K562 (cell line): ENCODE measurements around the gene GRIA1. TPM values are rescaled to one million over a fixed set of nuclear protein-coding genes. Genes with fewer than 3 reads are reported as not detected.

Experiments
- ATAC-seq: fragments of 200-7000 bp; cut with Tn5 transposase; 3 replicates; pipeline ENCODE4 v1.9.1; 2020; ENCODE audit warnings: moderate library complexity
- BruUV-seq: library from RNA; stranded (reverse); fragments of 400-500 nt; replicated peaks from 2 replicates; lab custom pipeline; 2021; lab: Mats Ljungman, UMichigan
- CTCF ChIA-PET: fragments of 300-600 bp; formaldehyde crosslinking; extraction: SDS; loops from one replicate; lab custom pipeline; 2021; ENCODE audit warnings: low intra/inter-chr PET ratio; lab: Yijun Ruan, JAX
- POLR2A ChIA-PET: fragments of 300-600, 350-650 bp; sonication (Branson Sonifier 250); formaldehyde crosslinking; extraction: SDS; loops from one replicate; lab custom pipeline; 2021; ENCODE audit warnings: antibody characterized with exemption, inconsistent platforms; lab: Yijun Ruan, JAX
- DNase-seq, 4 experiments: peaks; one replicate each; pipeline versions ENCODE4 v3.0.0 to v3.0.0-alpha.2; 2011 to 2018; ENCODE audit warnings: low spot score in 3 of 4, mixed read lengths in 3 of 4; ENCODE audit errors: extremely low read depth in 1 of 4
- FAIRE-seq: peaks from 2 replicates; lab custom pipeline; 2011; peaks lifted over from hg19 to GRCh38; lab: Jason Lieb, UNC
- H2AFZ ChIP-seq: 2 replicates; pipeline ENCODE4 v1.6.0; 2011; ENCODE audit warnings: low read depth, low read length, control low read depth, inconsistent platforms
- H3K27ac ChIP-seq: fragments of 200-600 bp; 3 replicates; pipeline ENCODE4 v1.8.0; 2011; ENCODE audit warnings: low read depth, mild to moderate bottlenecking, control low read depth, inconsistent platforms, low read length, moderate library complexity, mixed read lengths; ENCODE audit errors: extremely low read depth
- H3K27me3 ChIP-seq, 2 experiments: fragments of 300-600 bp in 1 of 2; 2 replicates in 1 of 2; 3 replicates in 1 of 2; pipeline versions ENCODE4 v1.6.0 to v1.8.0; 2011; ENCODE audit warnings: inconsistent platforms in 2 of 2, low read length in 2 of 2, mild to moderate bottlenecking in 1 of 2, mixed read lengths in 1 of 2, moderate library complexity in 1 of 2; ENCODE audit not compliant: control insufficient read depth in 2 of 2, insufficient read depth in 2 of 2
- H3K36me3 ChIP-seq: fragments of 300-600 bp; 3 replicates; pipeline ENCODE4 v1.8.0; 2011; ENCODE audit warnings: mild to moderate bottlenecking, low read length, inconsistent platforms; ENCODE audit not compliant: control insufficient read depth, insufficient read depth
- H3K4me1 ChIP-seq, 2 experiments: fragments of 200-600 bp in 1 of 2; replicated peaks in 1 of 2; 2 replicates in 1 of 2; 3 replicates in 1 of 2; pipeline versions ENCODE4 v1.5.1 to v1.8.0; 2011; ENCODE audit warnings: inconsistent platforms in 2 of 2, low read length in 2 of 2, mild to moderate bottlenecking in 1 of 2, mixed read lengths in 1 of 2, moderate library complexity in 1 of 2; ENCODE audit not compliant: control insufficient read depth in 2 of 2, insufficient read depth in 2 of 2
- H3K4me2 ChIP-seq: 2 replicates; pipeline ENCODE4 v1.6.1; 2011; ENCODE audit warnings: low read length, control low read depth, inconsistent platforms, mixed read lengths; ENCODE audit not compliant: insufficient read depth
- H3K4me3 ChIP-seq: fragments of 200-600 bp; sonication (generic), shearing (Covaris generic); 2 replicates; pipeline ENCODE4 v1.5.1; 2016; ENCODE audit warnings: control low read depth, inconsistent platforms
- H3K79me2 ChIP-seq: fragments of 200-600 bp; 3 replicates; pipeline ENCODE4 v1.8.0; 2011; ENCODE audit warnings: low read length, inconsistent platforms; ENCODE audit not compliant: control insufficient read depth, insufficient read depth
- H3K9ac ChIP-seq, 2 experiments: 2 replicates each; pipeline versions ENCODE4 v1.6.0 to v1.6.1; 2011; ENCODE audit warnings: low read depth in 2 of 2, low read length in 2 of 2, control low read depth in 1 of 2, inconsistent platforms in 1 of 2, mild to moderate bottlenecking in 1 of 2, mixed read lengths in 1 of 2; ENCODE audit not compliant: insufficient read depth in 1 of 2
- H3K9me1 ChIP-seq: one replicate; pipeline ENCODE4 v1.6.0; 2011; ENCODE audit warnings: inconsistent platforms, mild to moderate bottlenecking, low read length, moderate library complexity; ENCODE audit not compliant: control insufficient read depth, insufficient read depth
- H3K9me3 ChIP-seq: replicated peaks from 2 replicates; pipeline ENCODE4 v1.5.1; 2011; ENCODE audit warnings: low read depth, low read length, inconsistent platforms; ENCODE audit not compliant: control insufficient read depth, insufficient read depth
- H4K20me1 ChIP-seq: replicated peaks from 2 replicates; pipeline ENCODE4 v1.6.1; 2011; ENCODE audit warnings: low read length, inconsistent platforms, mixed read lengths; ENCODE audit not compliant: control insufficient read depth, insufficient read depth
- C11orf30 ChIP-seq: fragments of 450-650 bp; IDR thresholded peaks from 2 replicates; pipeline ENCODE4 v1.6.1; 2016; ENCODE audit warnings: low read depth, mild to moderate bottlenecking
- CBFB ChIP-seq: sonication (generic); formaldehyde crosslinking; IDR thresholded peaks from 2 replicates; pipeline ENCODE4 v1.4.0; 2020; ENCODE audit warnings: mild to moderate bottlenecking, missing genetic modification reagents
- CBX8 ChIP-seq: fragments of 200-600 bp; sonication (generic); IDR thresholded peaks from 2 replicates; pipeline ENCODE4 v1.6.1; 2012; ENCODE audit warnings: borderline replicate concordance, mixed run types, low read depth, mild to moderate bottlenecking, moderate library complexity, mixed read lengths, low read length, control low read depth, inconsistent platforms; ENCODE audit not compliant: poor library complexity, severe bottlenecking; ENCODE audit errors: extremely low read depth
- EHMT2 ChIP-seq: fragments of 450-650 bp; IDR thresholded peaks from 2 replicates; pipeline ENCODE4 v1.6.1; 2018; ENCODE audit warnings: antibody characterized with exemption
- FOSL1 ChIP-seq: fragments of 200-800 bp; sonication (Bioruptor generic); conservative IDR thresholded peaks from 2 replicates; pipeline ENCODE4 v1.6.1; 2016; ENCODE audit warnings: missing genetic modification characterization, missing compliant biosample characterization
- MAZ ChIP-seq, 2 experiments: fragments of 450-650 bp in 1 of 2; sonication (generic) in 1 of 2; formaldehyde crosslinking; IDR thresholded peaks in 1 of 2; conservative IDR thresholded peaks in 1 of 2; 2 replicates each; pipeline versions ENCODE4 v1.4.0 to v1.5.0; 2020; ENCODE audit warnings: mild to moderate bottlenecking in 1 of 2, missing genetic modification reagents in 1 of 2
- NONO ChIP-seq, 2 experiments: fragments of 200-400 bp in 1 of 2; fragments of 450-650 bp in 1 of 2; formaldehyde crosslinking in 1 of 2; IDR thresholded peaks; 2 replicates each; pipeline ENCODE4 v1.6.1; 2017; ENCODE audit warnings: low read depth in 2 of 2, mild to moderate bottlenecking in 2 of 2, moderate library complexity in 2 of 2, low read length in 1 of 2
- POLR3A ChIP-seq: IDR thresholded peaks from 2 replicates; pipeline ENCODE4 v1.6.1; 2011; ENCODE audit warnings: borderline replicate concordance, mild to moderate bottlenecking, moderate library complexity; ENCODE audit not compliant: insufficient read length, insufficient read depth; ENCODE audit errors: extremely low read depth
- TARDBP ChIP-seq: fragments of 450-650 bp; IDR thresholded peaks from 2 replicates; pipeline ENCODE4 v1.6.1; 2016
- TRIM24 ChIP-seq, 2 experiments: fragments of 450-650 bp; IDR thresholded peaks; 2 replicates each; pipeline ENCODE4 v1.6.1; 2016
- WGBS: fragments of 100-300 bp; shearing (Covaris generic); methylation state at CpG from one replicate; pipeline ENCODE4 v1.1.6; 2016; ENCODE audit warnings: low coverage, mixed read lengths; ENCODE audit not compliant: insufficient coverage; ENCODE audit errors: missing lambda C conversion rate; 5-methylcytosine and 5-hydroxymethylcytosine counted together
- in situ Hi-C: fragments of 300-500 bp; cut with MboI; formaldehyde crosslinking; loops from 4 replicates; pipeline ENCODE4 v1.15.0; 2018; ENCODE audit warnings: inconsistent platforms, mixed read lengths
- intact Hi-C: fragments of 100-400 bp; cut with micrococcal nuclease; formaldehyde crosslinking; loops from 2 replicates; pipeline ENCODE4 v1.14.2; 2022
- polyA plus RNA-seq, 8 experiments: library from polyadenylated mRNA; depleted of rRNA in 4 of 8; stranded (reverse) in 5 of 8; unstranded in 3 of 8; fragments of >200 nt; fragmentation: Nextera tagmentation in 2 of 8; fragmentation: Illumina TruSeq in 1 of 8; extraction: Ambion mirVana in 2 of 8; extraction: Trizol in 1 of 8; gene quantifications; 2 replicates each; pipeline versions ENCODE4 v1.2.1 to v1.2.3, GENCODE V29; 2011 to 2014; ENCODE audit warnings: inconsistent platforms in 1 of 8, missing spikeins in 1 of 8
- total RNA-seq, 7 experiments: library from RNA; depleted of rRNA in 6 of 7; stranded (reverse); fragments of >200 nt in 6 of 7; fragmentation: Illumina TruSeq in 2 of 7; extraction: Trizol in 2 of 7; gene quantifications; 2 replicates each; pipeline versions ENCODE4 v1.2.1 to v1.2.3, GENCODE V29; 2011 to 2021; ENCODE audit warnings: low replicate concordance in 1 of 7
- TF ChIP-seq, protein P1 (sequence below), 3 experiments: fragments of 200-800 bp in 1 of 3; fragments of 250-450 bp in 1 of 3; fragments of 450-650 bp in 1 of 3; sonication (Bioruptor Pico) in 1 of 3; sonication (Bioruptor generic) in 1 of 3; formaldehyde crosslinking in 1 of 3; IDR thresholded peaks; 2 replicates each; pipeline versions ENCODE4 v1.6.1 to v1.8.0; 2016 to 2022; ENCODE audit warnings: mild to moderate bottlenecking in 2 of 3, missing genetic modification characterization in 2 of 3, missing compliant biosample characterization in 1 of 3, moderate library complexity in 1 of 3
- TF ChIP-seq, protein P2 (sequence below): fragments of 200-800 bp; sonication (Bioruptor generic); IDR thresholded peaks from 2 replicates; pipeline ENCODE4 v1.6.1; 2016; ENCODE audit warnings: missing genetic modification characterization, missing compliant biosample characterization

GRIA1 gene
- total and polyA plus RNA-seq, 9 of the 15 experiments (the other 6 are each of a cell fraction or from before 2014, with no cell fraction given): not detected

DNA sequence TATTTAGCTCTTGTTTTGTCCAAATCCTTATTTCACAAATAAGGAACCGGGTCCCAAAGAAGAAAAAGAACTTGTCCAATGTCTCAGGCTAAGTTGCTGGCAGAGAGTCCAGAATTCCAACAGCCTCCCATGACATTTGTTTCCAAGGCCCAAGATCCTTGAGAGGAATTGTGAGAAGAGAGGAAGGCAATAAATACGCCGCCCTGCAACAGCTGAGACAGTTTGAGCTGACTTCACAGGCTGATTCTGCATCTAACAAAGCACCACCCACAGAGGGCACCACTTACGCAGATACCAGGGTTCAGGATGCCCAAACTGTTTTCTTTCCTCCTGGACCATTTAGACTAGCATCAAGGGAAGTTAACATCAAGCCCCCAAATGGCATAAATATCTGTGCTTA, 336.9 kb downstream of the GRIA1 start (continued):
- TF ChIP-seq, protein P1, sequence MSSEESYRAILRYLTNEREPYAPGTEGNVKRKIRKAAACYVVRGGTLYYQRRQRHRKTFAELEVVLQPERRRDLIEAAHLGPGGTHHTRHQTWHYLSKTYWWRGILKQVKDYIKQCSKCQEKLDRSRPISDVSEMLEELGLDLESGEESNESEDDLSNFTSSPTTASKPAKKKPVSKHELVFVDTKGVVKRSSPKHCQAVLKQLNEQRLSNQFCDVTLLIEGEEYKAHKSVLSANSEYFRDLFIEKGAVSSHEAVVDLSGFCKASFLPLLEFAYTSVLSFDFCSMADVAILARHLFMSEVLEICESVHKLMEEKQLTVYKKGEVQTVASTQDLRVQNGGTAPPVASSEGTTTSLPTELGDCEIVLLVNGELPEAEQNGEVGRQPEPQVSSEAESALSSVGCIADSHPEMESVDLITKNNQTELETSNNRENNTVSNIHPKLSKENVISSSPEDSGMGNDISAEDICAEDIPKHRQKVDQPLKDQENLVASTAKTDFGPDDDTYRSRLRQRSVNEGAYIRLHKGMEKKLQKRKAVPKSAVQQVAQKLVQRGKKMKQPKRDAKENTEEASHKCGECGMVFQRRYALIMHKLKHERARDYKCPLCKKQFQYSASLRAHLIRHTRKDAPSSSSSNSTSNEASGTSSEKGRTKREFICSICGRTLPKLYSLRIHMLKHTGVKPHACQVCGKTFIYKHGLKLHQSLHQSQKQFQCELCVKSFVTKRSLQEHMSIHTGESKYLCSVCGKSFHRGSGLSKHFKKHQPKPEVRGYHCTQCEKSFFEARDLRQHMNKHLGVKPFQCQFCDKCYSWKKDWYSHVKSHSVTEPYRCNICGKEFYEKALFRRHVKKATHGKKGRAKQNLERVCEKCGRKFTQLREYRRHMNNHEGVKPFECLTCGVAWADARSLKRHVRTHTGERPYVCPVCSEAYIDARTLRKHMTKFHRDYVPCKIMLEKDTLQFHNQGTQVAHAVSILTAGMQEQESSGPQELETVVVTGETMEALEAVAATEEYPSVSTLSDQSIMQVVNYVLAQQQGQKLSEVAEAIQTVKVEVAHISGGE (CRISPR knock-in tag; IDR thresholded peaks at IDR 0.05): no peak
- TF ChIP-seq EHMT2: no peak
- TF ChIP-seq CBX8: no peak
- no peak for TF ChIP-seq FOSL1 (tag)
- TF ChIP-seq, all 486 proteins: peak for 2

DNA sequence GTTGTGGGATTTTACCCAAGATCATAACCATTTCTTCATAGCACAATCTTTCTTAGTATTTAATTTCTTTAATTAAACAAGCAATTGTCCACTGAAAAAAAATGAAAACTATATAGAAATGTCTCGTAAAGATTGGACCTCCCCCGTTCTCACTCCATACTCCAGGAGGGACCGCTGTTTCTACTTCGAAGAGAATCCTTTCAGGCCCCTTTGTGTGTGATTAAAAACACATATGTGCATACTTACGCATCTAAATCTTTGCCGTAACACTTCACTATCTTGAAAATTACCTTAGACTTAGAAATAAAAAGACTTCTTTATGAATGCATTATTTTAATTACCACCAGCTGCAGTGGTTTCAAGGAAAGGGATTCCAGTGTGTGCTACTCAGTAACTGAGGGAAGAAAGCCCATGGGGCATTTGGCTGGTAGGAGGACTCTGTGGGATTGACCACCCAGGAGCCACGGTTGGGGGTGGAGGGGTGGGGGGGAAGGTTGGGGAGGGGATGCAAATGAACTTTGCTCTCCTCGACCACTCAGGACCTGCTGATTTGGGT, 339.1 kb downstream of the GRIA1 start:
- DNase-seq (no peak), ATAC-seq (no peak), FAIRE-seq (no peak)
- ChIA-PET POLR2A (no interaction called here), CTCF (no interaction called here)
- Histone ChIP-seq H3K4me1 (no peaks in the 10 kb centered on the region), H3K4me3 (no peak overlapping the region), H3K36me3 (no peaks in the 10 kb centered on the region), H4K20me1 (no peaks in the 10 kb centered on the region), H3K79me2 (no peaks in the 10 kb centered on the region), H3K4me2 (no peak overlapping the region), H3K27me3 (no peaks in the 10 kb centered on the region), H3K27ac (no peak overlapping the region), H3K9me3 (no peaks in the 10 kb centered on the region), H2AFZ (no peak overlapping the region), H3K9me1 (no peaks in the 10 kb centered on the region), H3K9ac (no peak overlapping the region)
- TF ChIP-seq, protein P2, sequence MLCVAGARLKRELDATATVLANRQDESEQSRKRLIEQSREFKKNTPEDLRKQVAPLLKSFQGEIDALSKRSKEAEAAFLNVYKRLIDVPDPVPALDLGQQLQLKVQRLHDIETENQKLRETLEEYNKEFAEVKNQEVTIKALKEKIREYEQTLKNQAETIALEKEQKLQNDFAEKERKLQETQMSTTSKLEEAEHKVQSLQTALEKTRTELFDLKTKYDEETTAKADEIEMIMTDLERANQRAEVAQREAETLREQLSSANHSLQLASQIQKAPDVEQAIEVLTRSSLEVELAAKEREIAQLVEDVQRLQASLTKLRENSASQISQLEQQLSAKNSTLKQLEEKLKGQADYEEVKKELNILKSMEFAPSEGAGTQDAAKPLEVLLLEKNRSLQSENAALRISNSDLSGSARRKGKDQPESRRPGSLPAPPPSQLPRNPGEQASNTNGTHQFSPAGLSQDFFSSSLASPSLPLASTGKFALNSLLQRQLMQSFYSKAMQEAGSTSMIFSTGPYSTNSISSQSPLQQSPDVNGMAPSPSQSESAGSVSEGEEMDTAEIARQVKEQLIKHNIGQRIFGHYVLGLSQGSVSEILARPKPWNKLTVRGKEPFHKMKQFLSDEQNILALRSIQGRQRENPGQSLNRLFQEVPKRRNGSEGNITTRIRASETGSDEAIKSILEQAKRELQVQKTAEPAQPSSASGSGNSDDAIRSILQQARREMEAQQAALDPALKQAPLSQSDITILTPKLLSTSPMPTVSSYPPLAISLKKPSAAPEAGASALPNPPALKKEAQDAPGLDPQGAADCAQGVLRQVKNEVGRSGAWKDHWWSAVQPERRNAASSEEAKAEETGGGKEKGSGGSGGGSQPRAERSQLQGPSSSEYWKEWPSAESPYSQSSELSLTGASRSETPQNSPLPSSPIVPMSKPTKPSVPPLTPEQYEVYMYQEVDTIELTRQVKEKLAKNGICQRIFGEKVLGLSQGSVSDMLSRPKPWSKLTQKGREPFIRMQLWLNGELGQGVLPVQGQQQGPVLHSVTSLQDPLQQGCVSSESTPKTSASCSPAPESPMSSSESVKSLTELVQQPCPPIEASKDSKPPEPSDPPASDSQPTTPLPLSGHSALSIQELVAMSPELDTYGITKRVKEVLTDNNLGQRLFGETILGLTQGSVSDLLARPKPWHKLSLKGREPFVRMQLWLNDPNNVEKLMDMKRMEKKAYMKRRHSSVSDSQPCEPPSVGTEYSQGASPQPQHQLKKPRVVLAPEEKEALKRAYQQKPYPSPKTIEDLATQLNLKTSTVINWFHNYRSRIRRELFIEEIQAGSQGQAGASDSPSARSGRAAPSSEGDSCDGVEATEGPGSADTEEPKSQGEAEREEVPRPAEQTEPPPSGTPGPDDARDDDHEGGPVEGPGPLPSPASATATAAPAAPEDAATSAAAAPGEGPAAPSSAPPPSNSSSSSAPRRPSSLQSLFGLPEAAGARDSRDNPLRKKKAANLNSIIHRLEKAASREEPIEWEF (CRISPR knock-in tag): no peak
- TF ChIP-seq CBFB (CRISPR knock-in tag) (no peak), POLR3A (no peak), NONO (IDR thresholded peaks at IDR 0.05; ENCODE audit: low read depth in 2 of 2, low read length in 1 of 2) (no peak), TARDBP (no peak), MAZ (CRISPR knock-in tag; conservative IDR thresholded peaks at IDR 0.05 in 1 of 2, IDR thresholded peaks at IDR 0.05 in 1 of 2) (no peak), C11orf30 (no peak), TRIM24 (IDR thresholded peaks at IDR 0.05) (no peak)
- in situ Hi-C loops (no loop called here), intact Hi-C loops (no loop called here)
- BruUV-seq: no TSS peak
- 4% methylated on average over 7 of the region's 8 CpGs for WGBS
